ENCODE data around the gene AADACL3. TPM values are rescaled to one million over a fixed set of nuclear protein-coding genes. Genes with fewer than 3 reads are reported as not detected.
"Not testable (repeated sequence)": the region's sequence is repeated elsewhere in the genome, so short reads cannot be mapped to it uniquely, and the experiment has no call there.

Gene AADACL3, protein sequence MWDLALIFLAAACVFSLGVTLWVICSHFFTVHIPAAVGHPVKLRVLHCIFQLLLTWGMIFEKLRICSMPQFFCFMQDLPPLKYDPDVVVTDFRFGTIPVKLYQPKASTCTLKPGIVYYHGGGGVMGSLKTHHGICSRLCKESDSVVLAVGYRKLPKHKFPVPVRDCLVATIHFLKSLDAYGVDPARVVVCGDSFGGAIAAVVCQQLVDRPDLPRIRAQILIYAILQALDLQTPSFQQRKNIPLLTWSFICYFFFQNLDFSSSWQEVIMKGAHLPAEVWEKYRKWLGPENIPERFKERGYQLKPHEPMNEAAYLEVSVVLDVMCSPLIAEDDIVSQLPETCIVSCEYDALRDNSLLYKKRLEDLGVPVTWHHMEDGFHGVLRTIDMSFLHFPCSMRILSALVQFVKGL
- polyA plus RNA-seq (ENCODE audit: insufficient read length in 12 of 12) = not detected
- long read RNA-seq, donor 1 = 0 reads
- long read RNA-seq, donor 2 = 0 reads
- long read RNA-seq, donor 3 = 0 reads
- long read RNA-seq, donor 4 = 0 reads
- long read RNA-seq, donor 5 = 0 reads
- long read RNA-seq, donor 6 = 0 reads
- long read RNA-seq, donor 7 = 0 reads
- long read RNA-seq, donor 8 = 0 reads
- long read RNA-seq, donor 9 = 0 reads
- long read RNA-seq, donor 10 = 0 reads
- long read RNA-seq, donor 11 = 0 reads

DNA sequence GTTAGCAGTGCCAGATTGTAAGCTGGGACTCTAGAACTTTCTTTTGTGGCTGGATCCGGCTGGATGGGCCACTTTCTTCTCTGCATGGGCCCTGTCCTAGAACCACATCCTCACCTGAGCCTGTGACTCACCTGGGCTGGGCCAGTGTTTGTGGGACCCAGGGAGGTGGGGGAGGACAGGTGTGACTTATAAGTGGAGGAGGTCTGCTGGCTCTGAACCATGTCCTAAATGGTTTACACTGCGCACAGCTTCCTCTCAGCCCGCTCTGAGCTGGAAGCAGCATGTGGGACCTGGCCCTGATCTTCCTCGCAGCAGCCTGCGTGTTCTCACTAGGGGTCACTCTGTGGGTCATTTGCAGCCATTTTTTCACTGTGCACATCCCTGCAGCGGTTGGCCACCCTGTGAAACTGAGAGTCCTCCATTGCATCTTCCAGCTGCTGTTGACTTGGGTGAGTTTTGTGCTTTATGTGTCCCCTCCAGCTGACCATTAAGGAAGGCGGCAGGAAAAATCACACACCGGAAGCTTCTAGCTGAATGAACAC is at the start of gene AADACL3:
Gene AADACL3, plus strand, starts transcription at position 215 of the 542 bp plus-strand sequence. Its CDS starts 67 bp downstream, at position 282.
- no peak for DNase-seq

DNA sequence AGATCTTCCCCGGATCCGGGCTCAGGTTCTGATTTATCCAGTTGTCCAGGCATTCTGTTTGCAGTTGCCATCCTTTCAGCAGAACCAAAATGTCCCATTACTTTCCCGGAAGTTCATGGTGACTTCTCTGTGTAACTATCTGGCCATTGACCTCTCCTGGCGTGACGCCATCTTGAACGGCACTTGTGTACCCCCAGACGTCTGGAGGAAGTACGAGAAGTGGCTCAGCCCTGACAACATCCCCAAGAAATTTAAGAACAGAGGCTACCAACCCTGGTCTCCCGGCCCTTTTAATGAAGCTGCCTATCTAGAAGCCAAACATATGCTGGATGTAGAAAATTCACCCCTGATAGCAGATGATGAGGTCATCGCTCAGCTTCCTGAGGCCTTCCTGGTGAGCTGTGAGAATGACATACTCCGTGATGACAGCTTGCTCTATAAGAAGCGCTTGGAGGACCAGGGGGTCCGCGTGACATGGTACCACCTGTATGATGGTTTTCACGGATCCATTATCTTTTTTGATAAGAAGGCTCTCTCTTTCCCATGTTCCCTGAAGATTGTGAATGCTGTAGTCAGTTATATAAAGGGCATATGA is 49.7 kb upstream of the AADACL3 start:
- no peak for DNase-seq

DNA sequence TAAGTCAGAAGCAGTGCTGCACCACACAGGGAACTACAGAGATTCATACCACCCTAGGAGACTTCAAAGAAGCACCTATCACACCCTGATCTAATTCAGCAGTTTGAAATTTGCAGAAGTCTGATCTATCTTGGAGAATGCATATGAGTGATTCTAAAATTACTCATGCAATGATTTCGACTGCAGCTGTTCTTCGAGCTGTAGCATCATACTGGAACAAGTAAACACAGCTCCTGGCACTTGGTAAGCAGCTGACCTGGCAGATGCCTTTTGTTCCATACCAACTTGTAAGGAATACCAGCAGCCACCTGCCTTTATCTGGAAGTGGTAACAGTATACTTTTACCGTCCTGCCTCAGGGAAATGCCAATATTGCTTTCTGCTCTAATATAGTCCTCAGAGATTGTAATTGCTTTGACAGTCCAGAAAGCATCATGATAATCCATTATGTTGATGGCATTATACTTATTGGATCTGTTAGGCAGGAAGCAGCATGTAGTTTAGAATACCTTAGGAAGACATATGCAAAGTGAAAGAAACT is 46.3 kb upstream of the AADACL3 start:
- DNase-seq = no peak

DNA sequence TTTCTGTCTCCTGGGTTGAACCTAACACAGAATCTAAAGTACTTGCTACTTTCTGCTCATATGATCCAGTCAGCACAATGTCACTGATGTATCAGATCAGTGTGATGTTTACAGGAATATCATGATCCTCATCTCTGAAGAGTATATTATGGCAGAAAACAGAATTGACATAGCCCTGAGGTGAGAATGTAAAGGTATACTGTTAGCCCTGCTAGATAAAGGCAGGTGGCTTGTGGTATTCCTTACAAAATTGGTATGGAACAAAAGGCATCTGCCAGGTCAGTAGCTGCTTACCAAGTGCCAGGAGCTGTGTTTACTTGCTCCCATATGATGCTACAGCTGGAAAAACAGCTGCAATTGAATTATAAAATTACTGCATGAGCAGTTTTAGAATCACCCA is 41.6 kb upstream of the AADACL3 start:
- DNase-seq = no peak

DNA sequence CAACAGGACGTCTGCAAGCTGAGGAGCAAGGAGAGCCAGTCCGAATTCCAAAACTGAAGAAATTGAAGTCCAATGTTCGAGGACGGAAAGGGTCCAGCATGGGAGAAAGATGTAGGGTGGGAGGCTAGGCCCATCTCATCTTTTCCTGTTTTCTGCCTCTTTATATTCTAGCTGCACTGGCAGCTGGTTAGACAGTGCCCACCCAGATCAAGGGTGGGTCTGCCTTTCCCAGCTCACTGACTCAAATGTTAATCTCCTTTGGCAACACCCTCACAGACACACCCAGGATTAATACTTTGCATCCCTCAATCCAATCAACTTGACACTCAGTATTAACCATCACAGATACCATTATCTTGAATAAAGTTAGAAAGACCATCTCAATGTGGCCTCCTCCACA is 39.8 kb upstream of the AADACL3 start:
- DNase-seq = not testable (repeated sequence)

DNA sequence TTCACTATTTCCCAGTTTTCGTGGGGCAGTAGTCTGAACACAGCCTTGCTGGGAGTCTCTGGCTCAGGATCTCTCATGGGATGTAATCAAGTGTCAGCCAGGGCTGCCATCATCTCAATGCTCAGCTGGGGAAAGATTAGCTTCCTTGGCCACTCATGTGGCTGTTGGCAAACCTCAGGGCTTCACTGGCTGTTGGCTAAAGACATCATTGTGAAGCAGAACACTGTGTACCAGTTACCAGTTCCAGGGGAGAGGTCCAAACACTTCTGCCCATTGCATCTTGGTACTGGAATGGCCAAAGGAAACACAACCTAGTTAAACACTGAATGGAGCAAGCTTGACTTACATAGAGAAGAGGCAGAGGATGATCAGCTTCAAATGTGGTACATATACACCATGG is 38.3 kb upstream of the AADACL3 start:
- no peak for DNase-seq

DNA sequence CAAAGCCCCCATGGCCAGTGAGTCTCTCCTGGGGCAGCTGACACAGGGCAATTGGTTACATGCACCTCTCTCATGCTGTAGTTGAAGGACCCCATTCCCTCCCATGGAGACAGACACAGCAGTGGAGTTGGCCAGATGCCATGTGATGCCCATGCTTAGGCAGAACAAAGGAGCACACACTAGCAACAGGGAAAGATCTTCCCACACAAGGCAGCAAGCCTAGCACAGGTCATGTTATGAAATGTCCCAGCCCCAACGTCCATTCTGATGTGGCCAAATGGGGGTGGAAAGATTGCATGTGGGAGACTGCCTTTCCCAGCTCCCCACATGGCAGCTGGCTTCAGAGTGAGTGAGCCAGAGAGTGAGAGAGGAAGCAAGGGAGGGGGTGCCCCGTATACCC is 37.6 kb upstream of the AADACL3 start:
- DNase-seq = no peak

DNA sequence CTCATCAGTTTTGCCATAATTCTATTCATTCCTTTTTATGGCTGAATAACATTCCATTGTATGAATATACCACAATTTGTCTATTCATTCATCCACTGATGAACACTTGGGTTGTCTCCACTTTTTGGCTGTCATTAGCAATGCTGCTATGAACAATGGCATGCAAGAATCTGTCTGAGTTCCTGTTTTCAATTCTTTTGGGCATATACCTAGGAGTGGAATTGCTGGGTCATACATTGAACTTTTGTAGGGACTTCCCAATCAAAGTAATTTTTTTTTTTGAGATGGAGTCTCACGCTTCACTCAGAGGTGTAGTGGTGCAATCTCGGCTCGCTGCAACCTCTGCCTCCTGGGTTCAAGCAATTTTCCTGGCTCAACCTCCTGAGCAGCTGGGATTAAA is 37.1 kb upstream of the AADACL3 start:
- no peak for DNase-seq

DNA sequence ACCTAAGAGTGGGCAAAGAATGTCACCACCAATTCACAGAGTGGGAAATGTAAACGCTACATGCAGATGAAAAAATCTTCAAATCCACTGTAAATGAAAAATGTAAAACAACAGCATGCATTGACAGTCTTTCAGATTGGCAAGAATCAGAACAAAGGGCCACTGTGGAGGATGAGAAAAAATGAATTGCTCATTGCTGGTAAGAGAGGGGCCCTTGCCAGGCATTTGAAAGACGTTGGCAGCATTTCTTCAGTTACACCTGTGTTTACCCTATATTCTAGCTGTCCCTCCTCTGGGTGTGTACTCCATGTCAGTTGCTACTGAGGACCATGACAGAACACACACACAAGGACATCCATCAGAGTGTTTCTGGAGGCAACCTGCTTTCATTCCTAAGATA is 25.8 kb upstream of the AADACL3 start:
- DNase-seq = no peak

DNA sequence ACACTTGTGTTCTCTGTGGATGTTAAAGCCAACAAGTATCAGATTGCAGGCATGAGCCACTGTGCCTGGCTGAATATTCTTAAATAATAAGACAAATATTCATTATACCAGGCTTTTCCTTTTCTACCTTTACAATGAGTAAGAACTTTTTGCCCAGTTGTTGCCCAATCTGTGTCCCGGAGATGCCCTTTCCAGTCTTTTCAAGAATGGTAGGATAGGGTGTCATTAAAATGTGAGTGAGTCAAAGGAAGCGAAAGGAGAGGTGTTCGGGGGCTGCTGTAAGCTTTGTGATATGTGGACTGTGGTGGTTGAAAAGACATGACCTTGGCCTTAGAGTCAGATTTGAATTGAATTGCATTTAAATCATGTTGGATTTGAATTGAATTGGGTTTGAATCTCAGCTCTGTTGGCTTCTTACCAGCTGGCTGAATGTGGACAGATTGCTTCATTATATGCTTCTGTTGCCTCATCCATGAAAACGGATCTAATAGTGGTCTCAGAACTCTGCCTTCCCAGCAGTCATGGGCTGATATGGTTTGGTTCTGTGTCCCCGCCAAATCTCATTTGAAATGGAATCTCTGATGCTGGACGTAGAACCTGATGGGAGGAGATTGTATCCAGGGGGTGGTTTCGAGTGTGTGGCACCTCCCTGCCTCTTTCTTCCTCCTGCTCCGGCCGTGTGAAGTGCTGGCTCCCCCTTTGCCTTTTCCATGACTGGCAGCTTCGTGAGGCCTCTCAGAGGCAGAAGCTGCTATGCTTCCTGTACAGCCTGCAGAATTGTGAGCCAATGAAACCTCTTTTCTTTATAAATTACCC is 22.7 kb upstream of the AADACL3 start:
- no peak for DNase-seq

DNA sequence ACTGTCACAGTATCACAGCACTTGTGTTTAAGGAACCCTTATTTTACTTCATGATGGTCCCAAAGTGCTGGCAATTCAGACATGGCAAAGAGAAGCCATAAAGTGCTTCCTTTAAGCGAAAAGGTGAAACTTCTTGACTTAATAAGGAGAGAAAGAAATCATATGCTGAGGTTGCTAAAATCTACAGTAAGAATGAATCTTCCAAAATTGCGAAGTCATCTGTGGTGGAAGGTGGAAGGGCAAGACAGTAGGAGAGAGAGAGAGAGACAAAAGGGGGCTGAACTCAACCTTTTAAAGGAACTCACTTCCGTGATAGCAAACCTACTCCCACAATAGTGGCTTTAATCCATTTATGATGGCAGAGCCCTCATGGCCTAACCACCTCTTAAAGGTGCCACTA is 19.3 kb upstream of the AADACL3 start:
- DNase-seq = no peak

DNA sequence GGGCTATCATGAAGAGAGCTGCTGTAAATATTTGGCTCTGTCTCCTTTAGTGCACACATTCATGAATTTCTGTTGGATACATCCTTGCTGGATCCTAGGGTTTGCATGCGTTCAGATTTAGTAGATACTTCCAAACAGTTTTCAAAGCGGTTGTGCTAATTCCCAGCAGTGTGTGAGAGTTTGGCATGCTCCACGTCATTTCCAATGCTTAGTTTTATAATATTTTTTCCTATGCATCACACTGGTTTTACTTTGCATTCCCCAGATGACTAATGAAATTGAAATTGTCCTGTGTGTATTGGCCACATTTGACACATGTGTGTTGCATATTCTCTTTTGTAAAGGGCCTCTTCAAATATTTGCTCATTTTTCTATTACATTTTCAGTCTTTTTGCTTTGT is 18.5 kb upstream of the AADACL3 start:
- DNase-seq = no peak

DNA sequence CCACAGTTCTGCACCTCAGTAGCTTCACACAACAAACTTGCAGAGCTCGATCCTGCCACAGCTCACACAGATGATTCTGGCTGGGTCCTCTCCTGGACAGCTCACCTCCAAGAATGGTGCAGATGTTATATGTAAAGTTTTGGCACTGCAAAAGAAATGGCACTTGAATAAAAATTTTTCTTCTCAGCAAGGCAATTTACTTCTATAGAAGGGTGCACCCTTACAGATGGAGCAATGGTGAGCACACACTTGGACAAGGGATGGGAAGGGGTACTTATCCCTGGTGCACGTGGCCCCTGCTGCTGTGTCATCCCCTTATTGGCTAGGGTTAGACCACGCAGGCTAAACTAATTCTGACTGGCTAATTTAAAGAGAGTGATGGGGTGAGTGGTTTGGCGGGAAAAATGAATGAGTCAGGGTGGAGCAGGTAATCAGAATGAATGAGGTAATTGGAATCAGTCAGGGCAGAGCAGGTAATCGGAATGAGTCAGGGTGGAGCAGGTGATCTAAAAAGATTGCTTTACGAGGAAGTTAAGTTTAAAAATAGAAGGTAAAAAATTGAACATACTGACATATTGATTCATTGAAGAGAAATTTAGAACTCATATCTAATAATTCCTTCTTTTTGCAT is 12.0 kb upstream of the AADACL3 start:
- no peak for DNase-seq

DNA sequence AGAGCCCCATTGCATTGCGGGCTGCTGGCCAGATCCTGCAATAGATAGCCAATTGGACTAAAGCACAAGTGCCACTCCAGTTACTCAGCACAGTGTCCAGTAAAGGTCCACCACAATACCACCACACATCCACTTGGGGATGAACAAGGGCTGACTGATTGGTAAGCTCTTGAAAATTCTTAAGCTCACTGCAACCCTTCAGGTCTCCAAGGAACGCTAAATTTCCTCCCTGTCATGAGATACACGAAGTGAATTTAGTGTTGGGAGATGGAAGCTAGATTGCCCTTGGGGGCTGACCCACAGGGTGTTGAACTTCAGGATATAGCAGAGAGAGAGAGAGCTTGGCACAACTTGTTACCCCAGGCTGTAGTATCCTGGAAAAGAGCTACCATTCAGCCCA is 9.8 kb upstream of the AADACL3 start:
- no peak for DNase-seq

DNA sequence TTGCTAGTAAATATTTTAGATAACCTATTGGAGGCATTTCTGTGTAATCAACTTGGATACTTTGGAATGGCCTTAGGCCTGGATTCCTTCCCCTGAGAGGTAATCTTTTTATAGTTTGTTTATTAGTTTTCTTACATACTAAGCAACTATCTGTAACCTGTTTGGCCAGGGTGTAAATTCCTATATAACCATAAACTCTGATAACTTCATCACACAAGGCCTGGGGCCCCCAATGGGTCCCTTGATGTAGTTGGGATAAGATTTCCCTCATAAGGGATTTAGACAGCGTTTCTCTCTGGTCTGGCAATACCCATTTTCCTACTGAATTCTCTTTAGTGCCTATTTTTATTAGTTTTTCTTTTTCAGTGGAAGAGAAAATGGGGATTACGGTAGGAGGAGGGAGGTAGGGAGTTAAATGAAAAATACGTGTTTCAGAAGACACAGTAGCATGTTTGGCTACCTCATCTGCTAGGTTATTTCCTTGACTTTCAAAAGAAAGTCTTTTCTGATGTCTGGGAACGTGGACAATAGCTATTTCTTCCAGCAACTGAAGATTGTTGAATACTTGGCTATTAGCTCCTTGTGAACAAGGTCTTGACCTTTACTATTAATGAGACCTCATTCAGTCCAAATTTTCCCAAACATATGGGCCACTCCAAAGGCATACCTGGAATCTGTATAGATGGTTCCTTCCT is 7.4 kb upstream of the AADACL3 start:
- DNase-seq = no peak

DNA sequence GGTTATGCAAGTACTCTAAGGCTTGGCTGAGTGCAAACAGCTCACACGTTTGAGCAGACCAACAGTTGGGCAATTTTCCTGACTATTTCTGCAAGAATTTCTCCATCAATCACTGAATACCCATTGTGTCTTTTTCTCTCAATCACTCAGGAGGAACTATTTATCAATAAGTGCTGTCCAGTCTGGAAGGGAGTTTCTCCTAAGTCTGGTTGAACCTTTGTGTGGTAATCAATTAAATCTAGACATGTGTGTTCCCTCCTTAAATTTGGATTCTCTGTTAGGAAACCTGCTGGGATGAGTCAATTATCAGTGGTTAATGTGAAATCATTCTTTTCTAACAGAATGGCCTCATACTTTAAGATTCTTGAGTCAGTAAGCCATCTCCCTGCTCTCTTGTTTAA is 6.8 kb upstream of the AADACL3 start:
- no peak for DNase-seq

DNA sequence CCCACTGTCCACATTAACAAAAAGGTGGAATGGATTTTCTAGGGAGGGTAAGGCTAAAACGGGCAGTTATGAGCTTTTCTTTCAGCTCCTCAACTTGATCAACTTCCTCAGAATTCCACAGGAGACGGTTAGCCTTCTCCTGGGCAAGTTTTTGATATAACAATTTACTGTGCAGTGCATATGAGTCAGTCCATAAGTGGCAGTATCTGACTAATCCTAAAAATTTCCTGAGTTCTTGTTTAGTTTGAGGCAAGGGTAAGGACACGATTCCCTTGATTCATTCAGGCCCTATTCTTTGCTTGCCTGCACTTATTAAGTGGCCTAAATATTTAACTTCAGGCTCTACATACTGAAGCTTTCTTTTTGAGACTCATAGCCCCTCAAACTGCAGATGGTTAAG is 6.2 kb upstream of the AADACL3 start:
- no peak for DNase-seq

DNA sequence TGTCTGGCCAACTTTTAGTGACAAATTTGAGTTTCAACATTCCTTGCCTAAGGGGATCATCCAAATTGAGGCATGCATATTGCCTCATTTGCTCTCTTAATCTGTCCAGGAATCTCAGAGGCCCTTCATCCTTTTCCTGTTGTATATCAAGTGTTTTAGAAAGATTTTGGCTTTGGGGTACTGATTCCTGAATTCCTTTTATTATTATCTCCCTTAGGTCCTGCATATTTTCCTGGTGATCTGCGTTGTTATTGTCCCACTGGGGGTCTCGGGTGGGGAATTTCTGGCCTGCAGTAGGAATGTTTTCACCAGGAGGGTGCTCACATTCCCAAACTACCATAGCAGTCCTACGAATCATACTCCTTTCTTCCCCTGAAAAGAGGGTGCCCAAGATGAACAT is 4.4 kb upstream of the AADACL3 start:
- no peak for DNase-seq

DNA sequence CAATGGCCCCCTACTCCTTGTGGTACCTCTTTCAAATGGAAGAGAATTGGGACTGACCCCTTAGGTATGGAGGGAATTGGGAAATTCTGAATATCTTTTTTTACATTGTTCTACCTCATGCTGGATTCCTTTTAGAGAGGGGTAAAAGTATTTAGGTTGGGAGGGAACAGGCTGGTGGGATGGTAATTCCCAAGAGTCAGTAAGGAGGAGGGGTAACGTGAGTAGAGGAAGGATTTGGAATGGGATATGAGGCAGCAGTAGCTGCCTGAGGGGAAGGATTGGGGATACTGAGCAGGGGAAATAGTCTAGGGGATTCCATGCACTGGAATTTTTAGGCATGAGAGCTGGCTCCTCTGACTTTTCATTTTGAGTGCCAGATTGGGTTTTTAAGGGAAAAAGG is 3.8 kb upstream of the AADACL3 start:
- no peak for DNase-seq

DNA sequence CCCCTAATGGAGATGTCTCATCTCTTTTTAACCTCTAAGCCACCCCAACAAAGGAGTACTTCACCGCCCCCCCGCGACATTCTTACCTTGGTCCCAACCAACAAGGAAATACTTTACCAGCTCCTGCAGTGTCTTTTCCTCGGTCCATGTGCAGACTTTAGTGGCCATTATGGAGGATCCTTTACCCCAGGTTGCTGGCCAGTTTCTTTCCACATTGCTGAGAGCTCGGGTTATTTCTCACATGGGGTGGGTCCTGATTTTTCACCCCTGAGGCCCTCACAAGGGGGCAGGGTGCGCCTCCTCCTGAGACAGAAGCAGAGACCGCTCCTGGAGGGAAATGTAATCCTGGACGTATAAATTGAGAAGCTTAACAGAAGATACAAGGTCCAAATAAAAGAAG is 3.0 kb upstream of the AADACL3 start:
- no peak for DNase-seq

DNA sequence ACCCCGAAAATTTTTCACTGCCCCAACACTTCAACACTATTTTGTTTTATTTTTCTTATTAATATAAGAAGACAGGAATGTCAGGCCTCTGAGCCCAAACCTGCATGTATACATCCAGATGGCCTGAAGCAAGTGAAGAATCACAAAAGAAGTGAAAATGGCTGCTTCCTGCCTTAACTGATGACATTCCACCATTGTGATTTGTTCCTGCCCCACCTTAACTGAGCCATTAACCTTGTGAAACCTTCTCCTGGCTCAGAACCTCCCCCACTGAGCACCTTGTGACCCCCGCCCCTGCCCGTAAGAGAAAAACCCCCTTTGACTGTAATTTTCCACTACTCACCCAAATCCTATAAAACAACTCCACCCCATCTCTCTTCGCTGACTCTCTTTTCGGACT is 2.3 kb upstream of the AADACL3 start:
- DNase-seq = not testable (repeated sequence)
